GM18870 (cell line): Measurements from ENCODE around the gene GOPC.
"Not testable (repeated sequence)": the region's sequence is repeated elsewhere in the genome, so short reads cannot be mapped to it uniquely, and the experiment has no call there.

Source experiments
- ATAC-seq: cut with Tn5 transposase; IDR thresholded peaks from one replicate; pipeline ENCODE4 v1.9.1; 2021; ENCODE audit warnings: moderate library complexity; ENCODE audit not compliant: unreplicated experiment

Gene GOPC

DNA sequence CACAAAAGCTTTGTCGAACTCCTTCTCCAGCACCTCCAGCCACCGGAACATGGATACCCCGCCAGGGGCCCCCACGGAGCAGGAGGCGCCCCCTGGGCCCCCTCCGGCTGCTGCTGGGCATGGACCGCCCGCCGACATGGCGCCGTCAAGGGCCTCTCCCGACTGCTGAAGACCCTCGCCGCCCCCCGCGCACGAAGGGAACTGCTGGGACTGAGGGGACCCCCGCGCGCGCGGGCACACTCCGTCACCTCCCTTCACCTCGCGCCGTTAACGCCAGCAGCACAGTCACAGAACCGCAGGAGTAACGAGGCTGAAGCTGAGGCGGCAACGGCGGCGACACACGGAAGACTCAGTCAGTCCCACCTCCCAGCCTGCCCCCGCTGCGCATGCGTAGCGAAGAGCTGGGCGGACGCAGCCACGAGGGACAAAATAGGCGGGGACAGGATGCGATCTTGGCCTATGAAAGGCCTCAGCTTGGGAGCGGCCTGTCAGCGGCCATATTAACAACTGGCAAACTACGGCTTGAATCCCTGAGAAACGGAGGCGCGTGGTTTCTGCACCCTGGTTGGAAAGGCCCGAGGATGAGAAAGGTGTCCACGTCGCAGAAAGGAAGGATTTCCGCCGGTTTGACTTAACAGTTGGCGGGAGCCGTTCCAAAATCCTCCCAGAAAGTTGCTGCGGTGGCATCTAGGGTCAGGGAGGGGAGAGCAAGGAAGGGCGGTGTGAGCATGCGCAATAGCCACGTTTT lies at the start of gene GOPC:
GOPC (minus strand) TSS at position 361 of the 748 bp plus-strand sequence; CDS start at position 138, 223 bp downstream.
- ATAC-seq = peak; percentile 80

DNA sequence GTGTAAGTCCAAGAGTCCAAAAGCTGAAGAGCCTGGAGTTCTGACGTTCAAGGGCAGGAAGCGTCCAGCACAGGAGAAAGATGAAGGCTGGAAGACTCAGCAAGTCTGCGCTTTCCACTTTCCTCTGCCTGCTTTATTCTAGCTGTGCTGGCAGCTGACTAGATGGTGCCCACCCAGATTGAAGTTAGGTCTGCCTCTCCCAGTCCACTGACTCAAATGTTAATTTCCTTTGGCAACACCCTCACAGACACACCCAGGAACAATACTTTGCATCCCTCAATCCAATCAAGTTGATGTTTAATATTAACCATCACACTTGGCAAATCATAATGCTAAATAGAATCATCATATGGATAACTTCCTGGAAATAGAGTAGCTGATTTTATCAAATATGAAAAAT lies 49.7 kb upstream of the GOPC start:
- ATAC-seq = not testable (repeated sequence)

DNA sequence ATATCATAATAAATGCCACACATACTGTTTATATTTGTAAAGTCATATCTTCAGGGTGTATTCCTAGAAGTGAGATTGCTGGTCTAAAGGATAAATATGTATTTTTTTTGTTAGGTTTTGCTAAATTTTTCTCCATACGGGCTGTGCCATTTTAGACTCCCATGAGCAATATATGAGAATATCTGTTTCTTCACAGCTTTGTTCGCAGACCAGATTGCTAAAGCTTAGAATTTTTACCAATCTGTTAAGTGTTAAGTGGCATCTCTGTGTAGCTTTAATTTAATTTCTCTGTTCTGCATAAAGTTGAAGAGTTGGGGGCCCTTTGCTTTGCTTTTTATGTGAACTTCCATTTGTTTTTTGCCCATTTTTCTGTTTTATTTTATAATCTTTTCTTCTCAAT lies 40.7 kb upstream of the GOPC start:
- no peak for ATAC-seq

DNA sequence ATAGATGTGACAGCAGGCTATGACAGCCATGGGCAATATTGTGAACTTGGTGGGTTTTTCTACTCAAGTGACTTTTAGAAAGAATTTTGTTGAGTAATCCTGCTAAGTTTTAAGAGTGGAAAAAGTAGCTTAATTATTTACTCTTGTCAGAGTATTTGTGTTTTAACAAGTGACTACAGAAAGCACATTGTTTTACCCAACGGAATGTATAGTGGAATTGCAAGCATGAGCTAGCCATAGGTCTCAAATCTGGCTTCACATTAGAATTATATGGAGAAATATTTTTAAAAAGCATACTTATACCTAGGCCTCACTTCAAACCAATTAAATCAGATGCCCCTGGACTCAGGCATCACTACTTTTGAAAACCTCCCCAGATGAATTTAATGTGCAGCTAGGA lies 35.5 kb upstream of the GOPC start:
- no peak for ATAC-seq

DNA sequence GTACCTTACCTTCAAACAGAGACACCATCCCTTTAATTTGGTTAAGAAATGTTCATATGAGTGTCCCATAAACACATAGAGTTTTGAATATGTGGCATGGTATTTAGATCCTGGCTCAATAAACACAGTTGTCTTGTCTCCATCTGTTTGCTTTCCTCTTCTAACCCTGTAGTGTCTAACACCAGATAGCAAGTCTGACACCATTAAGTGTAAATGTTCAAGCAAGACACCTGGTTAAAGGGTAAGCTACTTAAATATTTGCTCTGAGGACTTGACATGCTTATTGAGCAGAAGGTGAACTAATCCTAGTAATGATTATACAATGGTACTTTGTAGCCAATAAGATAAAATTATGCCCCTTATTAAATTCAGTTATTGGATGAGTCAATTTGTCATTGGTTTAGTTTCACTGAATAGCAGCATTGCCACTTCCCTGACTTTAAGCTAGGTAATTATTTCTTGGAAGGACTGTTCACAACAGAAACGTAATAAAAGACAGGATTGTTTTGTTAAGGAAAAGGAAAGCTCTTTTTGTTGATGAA lies 26.9 kb upstream of the GOPC start:
- no peak for ATAC-seq

DNA sequence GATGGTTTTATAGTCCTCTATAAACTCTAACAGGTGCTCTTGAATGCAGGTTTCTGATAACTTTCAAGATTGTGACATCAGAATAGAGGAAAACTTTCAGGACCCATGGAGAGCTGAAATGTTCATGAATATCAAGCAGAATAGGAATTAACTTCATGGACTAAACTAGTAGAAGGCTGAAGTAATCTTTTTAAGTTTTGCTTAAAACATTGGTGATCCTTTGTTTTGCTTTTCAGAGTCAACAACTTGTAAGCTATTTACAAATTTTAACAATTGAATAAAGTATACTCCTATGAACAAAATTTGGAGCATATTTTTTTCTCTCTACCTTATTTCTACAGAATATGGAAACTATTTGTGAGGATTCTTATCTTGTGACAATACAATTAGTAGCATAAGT lies 25.2 kb upstream of the GOPC start:
- ATAC-seq = no peak

DNA sequence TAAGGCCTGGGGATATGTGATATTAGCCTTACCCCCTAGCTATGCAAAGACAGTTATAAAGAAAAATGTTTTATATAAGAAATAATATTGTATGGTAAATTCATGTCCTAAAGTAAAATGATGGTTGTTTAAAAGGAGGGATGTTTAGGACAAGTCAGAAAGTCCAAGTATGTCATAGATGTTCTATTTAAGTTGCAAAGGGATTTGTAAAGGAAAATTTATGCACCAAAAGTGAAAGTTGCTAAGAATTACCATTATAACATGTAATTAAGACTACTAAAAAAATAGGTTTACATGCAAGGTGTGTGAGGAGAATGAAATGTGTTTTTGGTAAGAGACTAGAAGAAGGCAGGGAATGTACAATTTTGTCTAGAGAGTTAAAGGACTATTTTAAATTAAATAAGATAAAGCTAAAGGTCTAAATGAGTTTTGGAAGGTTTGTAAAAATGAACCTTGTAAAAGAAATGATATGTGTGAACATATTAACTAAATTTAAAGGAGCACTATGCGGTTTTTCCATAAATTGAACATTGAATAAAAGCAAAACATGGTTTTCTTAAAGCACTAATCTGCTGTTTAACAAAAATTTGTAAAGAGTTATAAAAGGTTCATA lies 22.7 kb upstream of the GOPC start:
- no peak for ATAC-seq

DNA sequence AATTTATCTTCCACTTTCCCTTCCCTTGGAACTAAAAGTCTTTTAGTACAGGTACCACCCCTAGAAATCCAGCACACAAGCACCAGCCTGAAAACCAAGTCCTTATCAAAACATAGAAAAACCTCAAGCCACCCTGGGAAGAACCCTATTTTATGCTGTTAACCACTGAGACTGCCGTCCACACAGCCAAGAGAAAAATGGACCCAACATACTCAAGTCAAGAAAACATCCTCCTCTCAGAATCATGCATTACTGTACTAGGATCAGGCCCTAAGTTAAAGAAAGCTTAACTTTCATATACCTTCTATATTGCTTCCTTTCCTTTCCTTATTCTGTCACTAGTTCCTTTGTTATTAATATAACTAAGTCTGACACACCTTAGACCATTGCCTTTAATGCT lies 16.9 kb upstream of the GOPC start:
- no peak for ATAC-seq

DNA sequence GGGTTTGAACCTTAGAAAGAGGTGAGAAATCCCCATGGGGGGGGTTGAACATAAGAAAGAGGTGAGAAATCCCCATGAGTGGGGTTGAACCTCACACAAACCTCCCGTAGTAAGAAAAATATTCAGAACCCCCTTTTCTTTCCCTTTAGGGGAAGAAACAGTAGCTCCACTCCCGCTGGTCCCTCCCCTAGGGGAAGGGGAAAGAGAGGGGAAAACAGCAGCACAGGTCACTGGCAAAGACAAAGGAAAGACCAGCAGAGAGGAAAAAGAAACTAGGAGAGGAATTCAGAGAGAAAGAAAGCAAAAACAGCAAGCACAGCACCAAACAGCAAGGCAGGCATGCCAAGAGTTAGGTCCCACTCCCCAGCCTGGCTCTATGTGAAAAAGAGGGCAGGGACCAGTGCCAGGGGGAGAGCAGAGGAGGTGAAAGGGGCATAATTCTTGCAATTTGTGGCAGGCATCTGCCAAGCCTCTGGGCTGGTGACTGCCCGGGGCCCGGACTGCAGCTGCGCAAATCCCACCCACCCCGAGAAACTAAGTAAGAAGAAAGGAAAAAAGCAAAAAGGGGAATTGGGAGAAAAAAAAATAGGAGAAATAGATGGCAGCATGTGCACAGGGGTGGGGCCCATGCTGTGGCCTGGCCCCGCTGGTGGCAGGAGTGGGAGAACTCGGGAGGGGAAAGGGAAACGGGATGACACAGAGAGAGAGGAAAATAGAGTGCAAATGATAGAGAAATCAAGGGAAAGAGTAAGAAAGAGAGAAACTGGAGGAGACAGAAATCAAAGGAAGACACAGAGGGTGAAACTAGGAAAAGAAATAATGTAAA lies 15.1 kb upstream of the GOPC start:
- ATAC-seq = no peak

DNA sequence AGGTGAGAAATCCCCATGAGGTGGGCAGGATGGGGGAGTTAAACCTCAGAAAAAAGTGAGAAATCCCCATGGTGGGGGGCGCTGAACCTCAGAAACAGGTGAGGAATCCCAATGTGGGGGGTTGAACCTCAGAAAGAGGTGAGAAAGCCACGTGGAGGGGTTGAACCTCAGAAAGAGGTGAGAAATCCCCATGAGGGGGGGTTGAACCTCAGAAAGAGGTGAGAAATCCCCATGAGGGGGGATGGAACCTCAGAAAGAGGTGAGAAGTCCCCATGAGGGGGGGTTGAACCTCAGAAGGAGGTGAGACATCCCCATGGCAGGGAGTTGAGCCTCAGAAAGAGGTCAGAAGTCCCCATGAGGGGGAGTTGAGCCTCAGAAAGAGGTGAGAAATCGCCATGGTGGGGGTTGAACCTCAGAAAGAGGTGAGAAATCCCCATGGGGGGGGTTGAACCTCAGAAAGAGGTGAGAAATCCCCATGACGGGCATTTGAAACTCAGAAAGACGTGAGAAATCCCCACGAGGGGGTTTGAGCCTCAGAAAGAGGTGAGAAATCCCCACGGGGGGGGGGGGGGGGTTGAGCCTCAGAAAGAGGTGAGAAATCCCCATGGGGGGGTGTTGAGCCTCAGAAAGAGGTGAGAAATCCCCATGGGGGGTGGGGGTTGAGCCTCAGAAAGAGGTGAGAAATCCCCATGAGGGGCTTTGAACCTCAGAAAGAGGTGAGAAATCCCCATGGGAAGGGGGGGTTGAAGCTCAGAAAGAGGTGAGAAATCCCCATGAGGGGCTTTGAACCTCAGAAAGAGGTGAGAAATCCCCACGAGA lies 14.3 kb upstream of the GOPC start:
- ATAC-seq = no peak

DNA sequence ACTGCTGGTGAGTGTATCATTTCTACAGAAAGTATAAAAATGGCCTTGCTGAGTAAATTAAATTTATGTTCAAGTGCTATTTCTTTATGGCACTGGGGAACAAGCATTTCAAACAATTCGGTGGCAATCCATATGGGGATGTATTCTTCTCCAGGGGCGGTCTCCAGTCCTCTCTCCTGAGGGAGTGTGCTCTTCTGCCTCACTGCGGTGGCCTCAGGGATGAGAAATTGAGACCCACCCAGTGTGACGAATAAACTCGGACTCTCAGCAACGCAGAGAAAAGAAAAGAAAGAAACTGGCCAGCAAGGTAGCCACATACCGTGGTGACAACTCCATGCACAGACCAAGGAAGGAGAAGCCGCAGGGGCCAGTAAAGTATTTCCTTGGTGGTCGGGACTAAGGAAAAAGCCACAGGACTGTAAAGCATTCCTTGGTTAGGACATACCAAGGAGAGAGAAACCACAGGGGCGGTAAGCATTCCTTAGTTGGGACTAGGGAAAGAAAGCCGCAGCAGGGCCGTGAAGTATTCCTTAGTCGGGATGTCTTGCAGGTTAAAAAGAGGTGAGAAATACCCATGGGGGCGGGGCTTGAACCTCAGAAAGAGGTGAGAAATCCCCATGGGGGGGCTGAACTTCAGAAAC lies 13.6 kb upstream of the GOPC start:
- ATAC-seq = no peak

DNA sequence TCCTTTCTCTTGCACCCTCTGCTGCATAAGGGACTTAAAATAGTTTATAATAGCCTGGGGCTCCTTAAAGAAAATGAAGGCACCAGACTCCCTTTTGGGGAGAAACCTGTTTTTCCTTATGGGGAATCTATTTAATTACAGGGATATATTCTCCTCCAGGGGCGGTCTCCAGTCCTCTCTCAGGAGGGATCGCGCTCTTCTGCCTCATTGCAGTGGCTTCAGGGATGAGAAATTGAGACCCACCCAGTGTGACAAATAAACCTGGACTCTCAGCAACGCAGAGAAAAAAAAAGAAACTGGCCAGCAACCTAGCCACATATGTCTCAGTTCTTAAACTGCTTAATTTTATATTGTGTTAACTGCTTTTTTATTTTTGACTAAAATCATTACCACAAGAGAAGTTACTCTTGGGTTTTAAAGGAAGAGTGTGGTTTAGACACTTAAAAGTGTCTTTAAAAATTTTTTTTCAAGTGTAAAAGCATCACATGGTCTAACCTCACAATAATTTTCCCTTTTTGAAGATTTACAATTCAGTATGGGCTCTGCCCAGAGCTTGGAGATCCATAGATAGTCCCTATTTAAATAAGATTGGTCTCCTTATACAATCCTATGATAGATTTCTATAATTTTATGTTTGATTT lies 11.7 kb upstream of the GOPC start:
- no peak for ATAC-seq

DNA sequence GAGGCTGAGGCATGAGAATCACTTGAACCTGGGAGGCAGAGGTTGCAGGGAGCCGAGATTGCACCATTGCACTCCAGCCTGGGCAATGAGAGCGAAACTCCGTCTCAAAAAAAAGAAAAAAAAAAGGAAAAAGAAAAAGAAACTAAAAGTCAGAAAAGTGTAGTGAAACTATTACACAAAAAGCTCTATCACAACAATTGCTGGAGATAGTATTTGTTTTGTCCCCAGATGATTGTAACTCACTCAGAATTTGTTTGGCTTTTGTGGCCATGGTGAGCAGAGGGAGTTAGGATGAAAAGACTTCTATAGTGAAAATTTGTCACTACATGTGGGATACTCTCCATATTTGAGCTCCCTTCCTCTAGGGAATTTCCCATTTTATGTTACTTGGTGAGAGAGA lies 5.2 kb upstream of the GOPC start:
- peak; percentile 31 for ATAC-seq

DNA sequence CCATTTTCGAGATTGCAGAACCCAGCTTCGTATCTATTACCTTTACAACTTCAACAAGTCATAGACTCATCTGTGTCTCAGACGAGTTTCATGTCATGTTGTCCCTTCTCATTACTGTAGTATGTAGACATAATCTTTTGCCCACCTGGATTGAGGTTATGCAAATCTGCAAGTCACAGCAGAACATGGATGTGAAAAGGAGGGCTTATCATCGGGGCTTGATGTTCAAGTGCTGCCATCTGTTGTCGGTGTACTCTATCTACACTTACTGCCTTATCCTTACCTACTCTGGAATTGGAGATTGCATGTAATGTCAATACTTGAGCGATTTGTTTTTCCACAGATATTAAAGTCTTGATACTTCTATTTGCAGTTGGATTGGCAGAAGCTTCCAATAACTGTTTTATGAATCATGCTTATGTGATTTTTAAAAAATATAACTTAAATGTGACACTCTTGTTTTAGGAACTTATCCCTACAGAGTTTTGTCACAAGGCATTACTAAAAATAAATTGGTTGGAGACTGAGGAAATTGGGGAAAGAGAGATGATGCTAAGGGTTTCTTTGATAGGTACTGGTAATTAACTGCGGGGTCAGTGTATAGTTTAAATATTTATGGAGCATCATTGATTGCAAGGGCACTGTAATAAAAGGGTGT lies 3.0 kb upstream of the GOPC start:
- peak; percentile 55 for ATAC-seq

DNA sequence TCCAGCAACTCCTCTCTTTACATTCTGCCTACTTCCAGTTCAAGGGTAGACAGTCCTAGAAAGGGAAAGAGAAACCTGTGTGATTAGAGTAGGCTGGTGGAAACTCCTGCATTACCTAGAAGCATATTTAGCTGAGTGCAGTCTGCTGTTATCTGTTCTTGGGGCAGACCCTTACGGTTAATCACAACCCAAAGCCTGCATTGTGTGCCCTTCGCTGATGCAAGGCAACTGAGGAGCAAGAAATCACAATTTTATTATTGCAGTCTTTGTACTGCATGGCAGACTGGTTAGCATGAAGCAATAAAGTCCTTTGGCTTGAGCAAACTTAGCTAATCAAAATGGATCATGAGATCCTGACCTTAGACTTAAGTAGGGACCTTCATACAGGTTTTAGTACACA lies 1.5 kb upstream of the GOPC start:
- ATAC-seq = no peak

DNA sequence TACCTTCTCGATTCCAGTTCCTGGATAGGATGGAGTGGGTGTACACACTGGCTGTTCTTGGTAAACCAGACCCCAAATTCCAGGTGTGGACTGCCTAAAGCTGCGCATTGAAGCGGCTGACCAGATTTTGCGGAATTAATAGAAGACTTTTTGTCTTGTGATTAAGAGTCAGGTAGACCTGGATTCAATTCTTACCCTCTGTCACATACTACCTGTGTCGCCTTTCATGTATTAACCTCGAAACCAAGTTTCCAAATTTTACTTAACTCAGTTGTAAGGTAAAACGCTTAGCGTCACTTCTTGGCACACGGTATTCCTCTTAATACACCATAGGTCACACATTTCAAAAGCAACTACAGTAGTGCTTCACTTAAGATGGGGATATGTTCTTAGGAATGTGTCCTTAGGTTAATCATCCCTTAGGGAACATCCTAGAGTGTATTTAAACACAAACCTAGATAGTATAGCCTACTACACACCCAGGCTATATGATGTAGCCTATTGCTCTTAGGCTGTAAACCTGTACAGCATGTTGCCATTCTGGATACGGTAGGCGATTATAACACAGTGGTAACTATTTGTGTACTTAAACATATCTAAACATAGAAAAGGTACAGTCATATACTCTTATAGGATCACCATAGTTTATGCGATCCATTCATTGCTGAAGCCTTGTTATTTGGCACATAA lies 733 bp upstream of the GOPC start:
- ATAC-seq = no peak

DNA sequence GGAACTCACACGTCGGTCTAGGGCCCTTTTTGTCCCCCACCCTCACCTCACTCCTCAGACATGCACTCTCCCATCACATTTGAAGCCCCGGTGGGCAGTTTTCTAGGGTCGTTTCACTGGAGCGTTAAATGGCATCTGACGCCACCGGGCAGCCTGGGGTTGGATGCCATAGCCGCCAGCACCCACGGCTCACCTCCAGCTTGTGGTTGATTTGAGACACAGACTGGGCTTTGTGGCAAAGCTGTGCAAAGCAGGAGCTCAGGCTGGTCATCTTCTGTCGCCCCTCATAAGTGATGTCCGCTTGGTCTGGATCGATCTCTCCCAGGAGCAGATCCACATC lies 530 bp downstream of the GOPC start:
- ATAC-seq = peak; percentile 7

DNA sequence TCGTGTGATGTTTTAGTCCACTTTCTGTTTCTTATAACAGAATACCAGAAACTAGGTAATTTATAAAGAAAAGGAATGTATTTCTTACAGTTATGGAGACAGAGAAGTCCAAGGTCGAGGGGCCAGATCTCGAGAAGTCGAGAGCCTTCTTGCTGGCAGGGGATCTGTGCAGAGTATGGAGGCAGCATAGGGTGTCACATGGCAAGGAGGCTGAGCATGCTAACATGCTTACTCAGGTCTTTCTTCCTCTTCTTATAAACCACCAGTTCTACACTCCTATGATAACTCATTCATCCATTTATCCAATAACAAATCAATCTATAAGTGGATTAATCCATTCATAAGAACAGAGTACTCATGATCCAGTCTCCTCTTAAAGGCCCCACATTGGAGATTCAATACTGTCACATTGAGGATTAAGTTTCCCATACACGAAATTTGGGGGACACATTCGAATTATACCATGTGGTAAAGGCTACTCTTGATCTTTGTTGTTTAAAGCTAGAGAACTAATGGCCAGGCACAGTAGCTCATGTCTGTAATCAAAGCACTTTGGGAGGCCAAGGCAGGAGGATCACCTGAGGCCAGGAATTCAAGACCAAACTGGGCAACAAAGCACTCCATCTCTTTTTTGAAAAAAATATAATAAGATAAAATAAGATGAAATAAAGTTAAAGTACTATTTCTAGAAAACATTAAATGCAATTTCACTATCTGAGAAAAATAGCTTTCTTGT lies 2.1 kb downstream of the GOPC start:
- ATAC-seq = no peak
